Measurements from ENCODE around the gene BTC.
"Not testable (repeated sequence)": the region's sequence is repeated elsewhere in the genome, so short reads cannot be mapped to it uniquely, and the experiment has no call there.

BTC gene, protein sequence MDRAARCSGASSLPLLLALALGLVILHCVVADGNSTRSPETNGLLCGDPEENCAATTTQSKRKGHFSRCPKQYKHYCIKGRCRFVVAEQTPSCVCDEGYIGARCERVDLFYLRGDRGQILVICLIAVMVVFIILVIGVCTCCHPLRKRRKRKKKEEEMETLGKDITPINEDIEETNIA

DNA sequence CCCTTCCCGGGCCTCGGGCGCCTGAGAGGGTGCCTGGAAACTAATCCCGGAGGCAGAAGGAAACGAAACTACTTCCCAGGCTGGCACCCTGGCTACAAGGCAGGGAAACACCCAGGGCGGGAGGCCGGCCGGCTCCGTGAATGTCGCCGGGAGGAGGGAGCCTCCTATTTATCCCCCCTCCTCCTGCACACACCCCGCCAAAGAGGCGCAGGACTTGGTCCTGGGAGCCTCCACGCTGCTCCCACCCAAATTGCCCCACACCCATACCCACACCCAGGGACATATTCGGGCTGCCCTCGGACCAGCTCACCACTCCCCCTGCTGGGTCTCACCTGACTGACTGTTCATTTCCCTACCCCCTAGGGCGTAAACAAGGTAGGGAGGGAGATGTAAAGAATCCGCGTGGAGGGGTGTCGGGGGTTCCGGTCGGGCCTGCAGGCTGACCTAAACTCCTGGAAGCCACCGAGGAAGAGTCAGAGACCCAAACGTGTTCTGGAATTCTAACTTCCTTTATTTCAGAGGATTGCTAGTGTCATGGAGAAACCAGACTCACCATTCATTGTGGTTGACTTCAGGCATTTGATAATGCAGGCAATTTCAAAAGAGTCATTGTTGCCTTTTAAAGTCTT, at the start of gene BTC:
Gene BTC (minus strand): TSS at position 142 of the 629 bp plus-strand sequence. CDS start 198 bp downstream, outside the sequence.
- peak; percentile 47 for DNase-seq

- DNase-seq, result no peak
Measured at GRCh38 chr4:74840936-74841509, 46.7 kb upstream of the BTC start.

GRCh38 chr4:74838746-74839370, 44.5 kb upstream of the BTC start:
- no peak for DNase-seq

GRCh38 chr4:74830928-74831327, 36.6 kb upstream of the BTC start:
- no peak for DNase-seq

DNA sequence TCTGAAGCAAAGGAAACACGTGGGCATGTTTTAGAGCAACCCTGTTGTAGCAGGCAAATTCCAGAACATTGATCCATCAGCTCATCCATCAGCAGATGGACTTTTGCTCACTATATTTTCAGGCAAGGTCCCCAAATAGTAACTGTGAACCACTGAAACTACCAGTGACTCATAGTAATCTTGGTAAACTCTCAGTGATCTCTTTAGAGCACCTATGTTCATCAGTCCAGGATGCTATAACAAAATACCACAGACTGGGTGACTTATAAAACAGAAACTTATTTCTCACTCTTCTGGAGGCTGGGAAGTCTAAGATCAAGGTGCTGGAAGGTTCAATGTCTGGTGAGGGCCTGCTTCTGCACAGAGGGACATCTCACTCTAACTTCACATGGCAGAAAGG, 28.9 kb upstream of the BTC start:
- no peak for DNase-seq

- DNase-seq, result no peak
Measured at GRCh38 chr4:74822603-74823002, 28.3 kb upstream of the BTC start.

DNA sequence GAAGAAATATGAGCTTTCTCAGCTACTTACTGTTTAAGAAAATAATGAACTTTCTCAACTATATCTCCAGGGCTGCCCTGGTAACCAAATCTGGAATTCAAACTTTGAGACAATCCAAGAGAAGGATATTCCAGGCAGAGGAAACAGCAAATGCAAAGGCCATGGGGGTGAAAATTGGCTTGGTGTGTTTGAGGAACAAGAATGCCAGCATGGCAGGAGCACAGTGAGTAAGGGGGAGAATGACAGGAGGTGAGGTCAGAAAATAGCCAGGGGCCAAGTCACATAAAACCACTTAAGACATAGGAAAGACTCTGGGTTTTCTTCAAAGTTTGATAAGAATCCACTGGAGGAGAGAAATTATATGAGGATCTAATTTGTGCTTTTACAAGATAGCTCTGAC, 27.2 kb upstream of the BTC start:
- DNase-seq, result no peak

DNA sequence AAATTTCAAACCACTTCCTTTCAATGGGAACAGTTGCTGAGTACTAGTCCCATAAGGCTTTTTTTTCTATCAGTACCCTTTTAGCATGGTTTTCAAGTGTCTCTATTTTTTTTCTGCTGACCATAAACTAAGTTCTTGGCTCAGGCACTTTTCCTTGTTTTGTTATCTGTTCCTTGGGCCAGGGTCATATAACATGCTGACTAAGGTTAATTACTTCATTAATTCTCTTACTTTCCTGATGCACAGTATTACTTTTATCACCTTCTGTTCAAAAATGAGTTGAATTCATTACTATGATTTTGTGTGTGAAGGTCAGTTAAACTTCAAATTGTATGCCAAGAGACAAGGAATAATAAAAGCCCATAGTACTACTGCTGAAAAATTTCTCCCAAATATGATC, 19.7 kb upstream of the BTC start:
- DNase-seq, result no peak

- not testable (repeated sequence) for DNase-seq
Measured at GRCh38 chr4:74812056-74812455, 17.7 kb upstream of the BTC start.

DNA sequence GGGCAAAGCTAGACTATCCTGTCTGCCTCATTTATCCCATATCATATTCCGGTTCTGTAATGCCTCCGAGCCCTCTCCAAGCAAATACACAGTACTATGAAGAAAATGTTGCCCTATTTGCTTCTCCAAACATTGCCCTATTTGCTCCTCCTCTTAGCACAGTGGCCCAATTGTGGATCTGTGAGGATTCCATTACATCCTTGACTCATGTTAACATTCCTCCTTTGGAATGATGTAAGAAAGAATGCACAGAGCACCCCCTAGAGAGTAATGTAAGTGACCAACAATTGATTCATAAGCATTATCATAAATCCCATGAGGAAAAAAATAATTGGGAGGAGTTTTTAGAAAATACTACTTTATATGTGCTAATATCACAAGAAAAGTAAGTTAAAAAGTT, 11.3 kb upstream of the BTC start:
- DNase-seq, result no peak

GRCh38 chr4:74800310-74800709, 6.0 kb upstream of the BTC start:
- DNase-seq, result no peak

DNA sequence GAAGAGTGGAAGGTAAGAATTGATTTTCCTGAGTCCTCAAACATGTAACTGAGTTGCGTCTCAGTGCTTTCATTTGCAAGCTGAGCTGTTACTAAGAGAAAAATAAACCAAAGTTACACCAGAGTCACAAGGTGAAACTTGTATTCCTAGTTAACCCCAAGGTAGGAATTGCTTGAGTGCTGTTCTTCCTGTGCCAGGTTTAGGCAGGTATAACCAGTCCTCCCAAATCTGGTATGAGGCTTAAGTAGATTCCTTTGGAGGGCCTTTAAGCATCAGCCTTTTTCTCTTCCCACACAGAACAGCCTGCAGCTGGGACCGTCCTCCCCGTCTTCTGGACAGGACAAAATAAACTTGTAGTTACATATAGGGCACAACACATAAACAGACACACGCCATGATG, 2.3 kb upstream of the BTC start:
- DNase-seq, result no peak

DNA sequence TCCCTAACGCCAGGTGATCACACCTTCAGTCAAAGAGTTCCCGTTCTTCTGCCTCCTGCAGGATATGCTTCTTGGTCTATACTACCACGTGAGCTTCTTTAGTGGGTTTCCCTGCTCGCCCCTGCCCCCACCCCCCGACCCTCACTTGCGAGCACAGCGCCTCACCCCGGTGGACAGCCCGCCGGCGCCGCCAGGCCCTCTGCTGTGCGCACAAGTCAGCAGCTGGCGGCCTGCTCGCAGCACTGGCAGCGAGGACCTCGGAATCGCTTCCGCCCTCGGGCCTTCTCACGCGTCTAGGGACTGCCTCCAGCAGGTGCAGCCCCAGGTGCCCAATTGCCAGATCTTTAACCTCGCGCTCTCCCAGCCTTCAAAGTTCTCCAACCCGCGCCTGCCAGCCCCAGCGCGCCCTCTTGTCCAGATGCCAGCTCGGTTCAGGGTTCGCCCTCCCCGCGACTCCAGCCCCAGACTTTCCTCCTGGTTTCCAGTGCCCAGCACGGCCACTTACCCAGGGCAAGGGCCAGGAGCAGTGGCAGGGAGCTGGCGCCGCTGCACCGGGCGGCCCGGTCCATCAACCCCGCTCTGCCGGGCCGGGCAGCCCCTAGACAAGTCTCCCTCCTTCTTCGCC, 454 bp downstream of the BTC start:
- peak; percentile 55 for DNase-seq

- no peak for DNase-seq
Measured at GRCh38 chr4:74790652-74791051, 3.7 kb downstream of the BTC start.

- no peak for DNase-seq
Measured at GRCh38 chr4:74789518-74789917, 4.8 kb downstream of the BTC start.

DNA sequence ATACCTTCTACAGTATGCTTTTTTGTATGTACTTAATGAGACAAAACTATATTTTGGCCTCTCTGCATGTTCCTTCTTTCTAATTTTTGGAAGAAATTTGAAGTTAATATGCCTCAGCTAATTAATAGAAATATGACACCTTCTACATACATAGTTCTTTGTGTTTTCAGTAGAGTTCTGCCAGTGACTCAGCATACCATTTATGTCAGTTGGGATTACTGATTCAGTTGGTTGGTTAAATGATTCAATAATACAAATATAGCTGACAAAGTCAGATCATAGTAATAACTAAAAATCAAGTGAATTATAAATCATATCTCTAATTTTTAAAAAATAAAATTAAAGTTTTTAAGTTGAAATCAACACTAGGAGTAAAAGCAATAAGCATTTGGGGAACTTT, 16.8 kb downstream of the BTC start:
- DNase-seq, result no peak

GRCh38 chr4:74772783-74773182, 21.5 kb downstream of the BTC start:
- DNase-seq, result no peak

- no peak for DNase-seq
Measured at GRCh38 chr4:74772106-74772505, 22.2 kb downstream of the BTC start.

DNA sequence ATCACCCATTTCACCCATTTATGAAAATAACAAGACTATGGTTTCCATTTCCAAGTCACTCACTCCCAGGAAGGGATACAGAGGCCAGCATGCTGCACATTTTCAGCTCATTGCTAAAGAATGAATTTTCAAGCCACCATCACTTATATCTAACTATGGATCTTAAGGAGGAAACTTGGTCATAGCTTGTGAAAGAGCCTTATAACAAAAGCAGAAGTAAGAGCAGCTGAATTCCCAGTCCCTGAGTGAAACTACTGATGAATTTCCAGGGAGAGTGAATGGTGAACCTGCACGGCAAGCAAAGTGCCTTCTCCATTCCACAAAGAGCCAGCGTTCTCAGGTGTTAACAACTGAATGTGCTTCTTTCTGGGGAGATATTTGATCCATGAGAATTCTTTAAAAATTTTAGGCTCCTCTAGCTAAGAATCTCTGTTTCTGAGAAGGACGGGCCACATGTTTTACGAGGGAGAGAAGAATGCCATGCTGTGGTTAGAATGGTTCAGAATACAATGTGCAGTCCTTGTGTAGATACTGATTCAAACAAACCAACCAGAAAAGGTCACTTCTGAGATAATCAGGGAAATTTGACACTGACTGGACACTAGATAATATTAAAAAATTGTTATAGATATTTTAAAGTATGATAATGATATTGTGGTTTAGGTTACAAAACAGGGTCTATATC, 24.0 kb downstream of the BTC start:
- DNase-seq, result no peak

- no peak for DNase-seq
Measured at GRCh38 chr4:74768857-74769525, 25.3 kb downstream of the BTC start.

GRCh38 chr4:74764119-74764518, 30.2 kb downstream of the BTC start:
- no peak for DNase-seq

DNA sequence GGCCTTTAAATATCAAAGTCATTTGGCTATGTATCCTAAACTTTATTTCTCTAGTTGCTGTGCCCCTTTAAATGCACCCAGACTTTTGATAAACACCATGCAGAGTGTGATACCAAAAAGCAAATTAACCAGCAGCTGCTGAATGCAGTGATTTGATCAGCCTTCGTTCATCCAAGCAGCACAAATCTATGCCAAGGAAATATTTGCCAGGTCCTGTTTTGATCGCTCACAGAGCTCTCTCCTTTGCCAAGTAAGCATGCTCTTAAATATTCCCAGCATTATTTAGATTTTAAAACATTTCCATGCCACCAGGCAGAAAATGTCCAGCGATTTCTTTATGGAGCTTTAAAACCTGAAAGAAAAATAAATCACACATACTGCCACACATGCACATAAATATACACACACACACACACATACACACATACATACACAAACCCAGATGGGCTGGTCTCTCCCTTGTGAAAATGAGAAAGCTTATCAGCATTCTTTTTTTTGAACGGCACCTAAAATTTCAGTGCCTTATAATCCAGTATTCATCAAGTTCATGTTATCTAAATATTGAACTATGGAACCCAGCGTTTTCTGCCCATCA, 35.7 kb downstream of the BTC start:
- DNase-seq, result no peak

All from NCI-H1105 (cell line).